HG03025 (cell line): ENCODE results near the gene ARHGDIG.
"Not testable (repeated sequence)": the region's sequence is repeated elsewhere in the genome, so short reads cannot be mapped to it uniquely, and the experiment has no call there.

Experiments used
- ATAC-seq: cut with Tn5 transposase; IDR thresholded peaks from one replicate; pipeline ENCODE4 v1.9.1; 2021; ENCODE audit warnings: mild to moderate bottlenecking, moderate library complexity; ENCODE audit not compliant: unreplicated experiment, low FRiP score

ARHGDIG gene

DNA sequence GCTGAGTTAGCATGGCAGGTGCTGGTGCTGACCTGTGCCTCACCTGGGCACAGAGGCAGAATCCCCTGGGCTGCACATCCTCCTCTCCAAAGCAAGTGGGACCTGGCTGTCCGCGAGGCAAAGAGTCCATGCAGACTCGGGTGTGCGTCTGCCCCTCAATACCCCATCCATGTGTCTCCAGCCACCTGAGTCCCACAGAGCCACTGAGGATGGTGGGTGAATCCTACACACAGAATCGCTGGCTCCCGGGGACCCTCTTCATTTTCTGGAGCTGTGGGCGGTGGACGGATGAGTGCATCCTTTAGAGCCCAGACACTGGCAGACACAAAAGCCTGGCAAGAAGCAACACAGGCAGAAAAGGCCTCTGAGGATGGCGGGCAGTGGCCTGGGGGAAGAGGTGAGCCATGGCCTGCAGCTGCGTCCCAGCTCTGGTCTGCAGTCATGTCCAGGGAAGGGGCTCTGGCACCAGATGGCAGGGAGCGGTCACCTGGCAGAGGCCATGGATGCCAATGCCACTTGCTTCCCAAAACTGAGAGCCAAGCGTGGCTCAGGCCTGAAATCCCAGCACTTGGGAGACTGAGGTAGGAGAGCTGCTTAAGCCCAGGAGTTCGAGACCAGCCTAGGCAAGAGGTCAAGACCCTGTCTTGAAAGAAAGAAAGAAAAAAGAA lies 42.2 kb downstream of the ARHGDIG start:
- ATAC-seq = no peak

GRCh38 chr16:324201-324450 lies 43.7 kb downstream of the ARHGDIG start:
- no peak for ATAC-seq

DNA sequence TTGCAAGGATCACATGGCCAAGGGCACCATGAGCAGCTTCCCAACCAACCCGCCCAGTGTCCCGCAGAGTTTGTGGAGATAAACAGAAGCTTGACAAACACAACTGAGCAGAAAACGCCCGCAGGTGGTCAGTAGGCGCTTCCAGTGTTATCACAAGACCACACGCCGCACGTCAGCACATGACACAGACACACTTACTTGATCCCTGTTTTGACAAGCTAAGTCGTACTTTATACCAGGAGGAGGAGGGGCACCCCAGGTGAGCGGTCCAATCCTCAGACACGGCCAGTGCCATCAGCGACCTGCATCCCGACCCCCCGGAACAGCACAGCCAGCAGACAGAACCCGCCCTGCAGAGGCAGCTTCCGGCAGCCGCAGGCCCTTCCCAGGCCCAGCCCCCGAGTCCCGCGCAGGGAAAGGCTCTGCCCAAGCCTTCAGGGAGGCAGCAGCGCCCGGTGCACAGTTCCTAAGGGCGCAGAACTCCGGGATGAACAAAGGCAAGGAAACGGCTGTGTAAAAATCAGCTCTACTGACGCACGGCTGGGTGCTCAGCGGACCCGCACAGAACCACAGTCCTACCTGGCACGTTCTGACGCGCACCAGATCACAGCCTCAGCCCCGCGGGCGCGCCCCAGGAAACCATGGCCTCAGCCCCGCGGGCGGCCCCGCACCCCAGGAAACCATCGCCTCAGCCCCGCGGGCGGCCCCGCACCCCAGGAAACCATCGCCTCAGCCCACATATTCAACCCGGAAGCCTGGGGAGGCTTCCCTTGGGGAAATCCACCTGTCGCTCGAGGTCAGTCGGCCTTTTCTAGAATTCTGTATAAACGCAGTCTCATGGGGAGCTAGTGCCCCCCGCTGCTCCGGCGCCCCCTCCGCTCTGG lies 44.3 kb downstream of the ARHGDIG start:
- no peak for ATAC-seq

GRCh38 chr16:325375-326145 lies 45.2 kb downstream of the ARHGDIG start:
- ATAC-seq = no peak

GRCh38 chr16:330741-331140 lies 50.4 kb downstream of the ARHGDIG start:
- ATAC-seq = no peak

DNA sequence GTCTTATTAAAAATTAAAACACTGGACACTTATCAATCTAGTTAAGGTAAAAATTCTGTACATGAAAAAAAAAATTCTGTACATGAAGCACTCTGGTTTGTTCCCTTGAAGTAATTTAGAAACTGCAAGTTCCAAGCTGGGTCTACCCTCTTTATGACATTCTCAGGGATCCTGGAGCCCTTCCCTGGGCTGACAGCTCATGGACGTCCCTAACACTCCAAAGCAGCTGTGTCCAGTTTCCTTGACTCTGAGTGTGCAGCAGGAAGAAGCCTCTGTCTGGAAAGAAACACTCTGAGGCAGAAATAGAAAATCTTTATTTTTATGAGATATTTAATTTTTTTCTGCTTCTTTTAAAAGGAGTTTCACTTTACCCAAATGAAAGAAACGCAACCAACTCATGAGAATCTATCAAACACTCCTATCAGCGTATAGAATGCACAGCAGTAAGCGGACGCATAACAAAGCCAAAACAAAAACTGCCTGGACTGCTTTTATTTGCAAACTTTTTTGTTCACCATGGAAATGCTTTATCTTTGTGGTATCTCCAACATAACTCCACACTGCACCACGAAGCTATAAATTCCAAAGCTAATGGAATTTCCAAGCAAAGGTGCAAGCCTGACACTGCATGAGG lies 50.9 kb downstream of the ARHGDIG start:
- not testable (repeated sequence) for ATAC-seq
